Upper lobe of right lung (tissue), 1 donor: ENCODE measurements around the gene WWOX. TPM values are rescaled to one million over a fixed set of nuclear protein-coding genes. Genes with fewer than 3 reads are reported as not detected.

Source experiments
- ATAC-seq: fragments of 200-7000 bp; cut with Tn5 transposase; one replicate; pipeline ENCODE4 v1.9.1; 2020; ENCODE audit warnings: mild to moderate bottlenecking, moderate library complexity
- DNase-seq: peaks from one replicate; pipeline ENCODE4 v3.0.0-alpha.2; 2020
- H3K27ac ChIP-seq: fragments of 200-600 bp; one replicate; pipeline ENCODE4 v1.8.0; 2022
- H3K27me3 ChIP-seq: fragments of 200-600 bp; one replicate; pipeline ENCODE4 v1.8.0; 2022; ENCODE audit warnings: mild to moderate bottlenecking
- H3K36me3 ChIP-seq: fragments of 200-600 bp; one replicate; pipeline ENCODE4 v1.8.0; 2022
- H3K4me1 ChIP-seq: fragments of 200-600 bp; one replicate; pipeline ENCODE4 v1.8.0; 2022
- H3K4me3 ChIP-seq: fragments of 200-600 bp; one replicate; pipeline ENCODE4 v1.8.0; 2022; ENCODE audit warnings: mild to moderate bottlenecking
- H3K9me3 ChIP-seq: fragments of 200-600 bp; one replicate; pipeline ENCODE4 v1.8.0; 2022
- intact Hi-C: fragments of 100-400 bp; cut with DNase I; formaldehyde crosslinking; loops from one replicate; pipeline ENCODE4 v1.11.0; 2022
- total RNA-seq: library from RNA; stranded (reverse); fragmentation: NEBNext Ultra II Directional; extraction: Animal tissue kit (Norgen Biotek cat#: 25700); gene quantifications from one replicate; pipeline ENCODE4 v1.2.1, GENCODE V29; 2021
- TF ChIP-seq, protein P1 (sequence below): fragments of 200-600 bp; IDR thresholded peaks from one replicate; pipeline ENCODE4 v1.8.0; 2022; ENCODE audit warnings: antibody characterized with exemption
- donor health status: DM: no; HTN: yes; CAD: no; lungs with severe emphysema.

Gene WWOX
- total RNA-seq, 1 donor from 2014 or later: 17.0 TPM

DNA sequence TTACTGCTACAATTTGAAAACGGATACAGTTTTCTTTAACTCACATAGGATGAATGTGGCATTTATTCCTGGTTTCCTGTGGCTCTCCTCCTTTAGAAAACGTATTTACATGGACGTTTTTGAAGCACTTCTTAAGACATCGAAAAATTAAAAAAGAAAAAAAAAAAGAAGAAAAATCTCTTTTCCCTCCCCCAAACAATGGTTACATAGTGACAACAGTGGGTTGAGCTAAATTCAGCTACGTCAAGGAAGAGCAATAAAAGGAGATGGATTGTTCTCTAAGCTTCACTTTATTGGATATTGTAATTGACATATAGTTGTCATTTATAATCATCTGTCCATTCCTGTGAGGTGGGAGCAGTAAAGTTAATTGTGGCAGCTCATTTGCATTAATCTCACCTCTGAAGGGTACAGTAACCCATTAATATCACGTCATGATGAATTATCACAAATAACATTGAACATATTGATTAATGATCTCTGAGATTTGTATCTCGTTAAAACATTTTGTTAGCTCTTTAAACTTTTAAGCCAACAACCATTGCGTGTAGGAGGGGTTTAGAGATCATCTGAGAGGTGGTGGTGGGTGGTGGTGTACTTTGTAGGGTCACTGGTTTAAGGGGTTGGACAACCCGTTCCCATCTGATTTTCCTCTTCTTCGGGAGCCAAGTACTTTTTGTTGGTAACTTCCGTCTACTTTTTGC lies 184.2 kb downstream of the WWOX start:
- Histone ChIP-seq H3K36me3 (no peaks in the 10 kb centered on the region), H3K4me1 (no peaks in the 10 kb centered on the region), H3K9me3 (no peaks in the 10 kb centered on the region), H3K4me3 (no peak overlapping the region), H3K27me3 (no peaks in the 10 kb centered on the region), H3K27ac (no peak overlapping the region)
- intact Hi-C loops: no loop called here
- ATAC-seq (no peak), DNase-seq (no peak)
- TF ChIP-seq, protein P1, sequence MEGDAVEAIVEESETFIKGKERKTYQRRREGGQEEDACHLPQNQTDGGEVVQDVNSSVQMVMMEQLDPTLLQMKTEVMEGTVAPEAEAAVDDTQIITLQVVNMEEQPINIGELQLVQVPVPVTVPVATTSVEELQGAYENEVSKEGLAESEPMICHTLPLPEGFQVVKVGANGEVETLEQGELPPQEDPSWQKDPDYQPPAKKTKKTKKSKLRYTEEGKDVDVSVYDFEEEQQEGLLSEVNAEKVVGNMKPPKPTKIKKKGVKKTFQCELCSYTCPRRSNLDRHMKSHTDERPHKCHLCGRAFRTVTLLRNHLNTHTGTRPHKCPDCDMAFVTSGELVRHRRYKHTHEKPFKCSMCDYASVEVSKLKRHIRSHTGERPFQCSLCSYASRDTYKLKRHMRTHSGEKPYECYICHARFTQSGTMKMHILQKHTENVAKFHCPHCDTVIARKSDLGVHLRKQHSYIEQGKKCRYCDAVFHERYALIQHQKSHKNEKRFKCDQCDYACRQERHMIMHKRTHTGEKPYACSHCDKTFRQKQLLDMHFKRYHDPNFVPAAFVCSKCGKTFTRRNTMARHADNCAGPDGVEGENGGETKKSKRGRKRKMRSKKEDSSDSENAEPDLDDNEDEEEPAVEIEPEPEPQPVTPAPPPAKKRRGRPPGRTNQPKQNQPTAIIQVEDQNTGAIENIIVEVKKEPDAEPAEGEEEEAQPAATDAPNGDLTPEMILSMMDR: no peak

DNA sequence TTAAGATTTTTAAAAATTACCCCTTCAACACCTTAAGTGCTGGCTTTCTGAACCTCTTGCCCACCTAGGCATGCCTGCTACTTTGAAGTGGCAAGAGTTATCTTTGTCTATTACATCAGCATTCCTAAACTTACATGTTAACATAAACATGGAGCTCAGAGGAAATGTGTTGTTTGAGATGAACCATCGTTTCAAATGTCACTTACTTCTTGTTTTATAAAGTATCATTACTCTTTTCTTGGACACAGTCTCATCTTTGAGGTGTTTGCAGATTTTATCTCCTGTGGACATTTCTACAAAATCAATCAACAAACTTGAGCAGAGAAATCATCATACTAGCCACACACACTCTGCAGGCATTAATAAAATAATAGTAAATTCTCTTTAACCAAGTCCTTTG lies 184.9 kb downstream of the WWOX start:
- no peaks in the 10 kb centered on the region for H3K36me3 ChIP-seq
- DNase-seq (no peak), ATAC-seq (no peak)
- H3K27ac ChIP-seq: no peak overlapping the region
- no peaks in the 10 kb centered on the region for H3K27me3 ChIP-seq
- no peaks in the 10 kb centered on the region for H3K9me3 ChIP-seq
- no peaks in the 10 kb centered on the region for H3K4me1 ChIP-seq
- intact Hi-C loops: no loop called here
- TF ChIP-seq, protein P1: no peak
- H3K4me3 ChIP-seq: no peak overlapping the region

DNA sequence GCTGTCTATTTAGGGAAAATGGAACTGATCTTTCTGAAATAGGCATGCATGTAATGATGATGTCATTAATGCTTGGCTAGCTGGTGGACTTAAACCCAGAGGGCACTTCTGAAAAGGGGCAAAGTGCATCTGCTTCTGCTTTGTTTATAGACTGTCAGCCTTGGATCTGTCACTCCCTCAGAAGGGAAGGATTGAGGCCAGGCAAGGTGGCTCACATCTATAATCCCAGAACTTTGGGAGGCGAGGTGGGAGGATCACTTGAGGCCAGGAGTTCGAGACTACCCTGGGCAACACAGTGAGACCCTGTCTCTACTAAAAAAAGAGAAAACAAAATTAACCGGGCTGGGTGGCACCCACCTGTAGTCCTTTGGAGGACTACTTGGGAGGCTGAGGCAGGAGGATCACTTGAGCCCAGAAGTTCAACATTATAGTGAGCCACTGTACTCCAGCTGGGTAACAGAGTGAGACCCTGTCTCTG lies 185.5 kb downstream of the WWOX start:
- no peak for ATAC-seq
- Histone ChIP-seq H3K27me3 (no peaks in the 10 kb centered on the region), H3K4me3 (no peak overlapping the region), H3K36me3 (no peaks in the 10 kb centered on the region), H3K9me3 (no peaks in the 10 kb centered on the region), H3K4me1 (no peaks in the 10 kb centered on the region), H3K27ac (no peak overlapping the region)
- intact Hi-C loops: no loop called here
- TF ChIP-seq, protein P1: no peak
- no peak for DNase-seq

DNA sequence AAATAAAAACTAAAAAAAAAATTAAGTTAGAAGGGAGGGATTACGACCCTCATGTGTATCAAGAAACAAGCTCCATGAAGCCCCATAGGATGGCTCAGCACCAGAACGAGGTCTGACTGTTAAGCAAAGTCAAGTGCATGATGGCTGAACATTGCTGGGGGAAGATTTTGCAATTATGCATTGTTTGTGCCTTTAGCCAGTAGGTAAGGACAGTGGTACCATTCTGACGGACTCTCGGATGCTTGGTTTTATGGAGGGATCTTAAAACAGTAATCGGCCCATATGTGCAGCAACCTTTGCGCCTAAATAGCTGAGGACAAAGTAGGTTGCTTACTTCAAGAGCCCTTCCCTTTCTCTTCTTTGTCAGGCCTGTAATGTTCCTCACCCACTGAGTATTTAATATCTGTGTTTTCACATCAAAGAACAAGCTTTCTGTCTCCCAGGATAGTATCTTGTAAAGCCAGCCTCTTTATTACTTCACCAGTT lies 186.0 kb downstream of the WWOX start:
- Histone ChIP-seq H3K36me3 (no peaks in the 10 kb centered on the region), H3K9me3 (no peaks in the 10 kb centered on the region), H3K27me3 (no peaks in the 10 kb centered on the region), H3K4me1 (no peaks in the 10 kb centered on the region), H3K4me3 (no peak overlapping the region), H3K27ac (no peak overlapping the region)
- no peak for DNase-seq
- intact Hi-C loops: no loop called here
- TF ChIP-seq, protein P1: no peak
- no peak for ATAC-seq

DNA sequence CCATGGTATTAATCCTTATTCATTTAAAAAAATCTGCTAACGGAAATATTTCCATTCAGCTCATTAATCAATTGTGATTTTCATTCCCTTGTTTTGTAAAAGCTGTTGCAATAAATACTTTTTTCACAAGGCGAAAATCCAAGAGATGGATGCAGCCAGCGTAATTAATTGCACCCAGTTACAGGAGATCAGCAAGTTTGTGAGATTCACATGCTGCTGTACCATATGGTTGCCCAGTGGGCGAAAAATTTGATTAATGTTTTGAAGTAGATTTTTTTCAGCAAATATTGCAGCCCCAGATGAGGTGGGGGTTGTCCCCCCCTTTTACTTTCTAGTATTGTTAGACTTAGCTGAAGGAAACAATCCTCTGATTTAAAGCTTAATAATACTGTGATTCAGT lies 186.6 kb downstream of the WWOX start:
- Histone ChIP-seq H3K9me3 (no peaks in the 10 kb centered on the region), H3K27ac (no peak overlapping the region), H3K27me3 (no peaks in the 10 kb centered on the region), H3K36me3 (no peaks in the 10 kb centered on the region), H3K4me1 (no peaks in the 10 kb centered on the region), H3K4me3 (no peak overlapping the region)
- TF ChIP-seq, protein P1: no peak
- no peak for ATAC-seq
- no peak for DNase-seq
- intact Hi-C loops: no loop called here
